ENCODE data around the gene SMAD6.
A peak's percentile ranks its signal among the peaks of the same experiment; 100 is the strongest.
"Not testable (repeated sequence)": the region's sequence is repeated elsewhere in the genome, so short reads cannot be mapped to it uniquely, and the experiment has no call there.

SMAD6 gene

DNA sequence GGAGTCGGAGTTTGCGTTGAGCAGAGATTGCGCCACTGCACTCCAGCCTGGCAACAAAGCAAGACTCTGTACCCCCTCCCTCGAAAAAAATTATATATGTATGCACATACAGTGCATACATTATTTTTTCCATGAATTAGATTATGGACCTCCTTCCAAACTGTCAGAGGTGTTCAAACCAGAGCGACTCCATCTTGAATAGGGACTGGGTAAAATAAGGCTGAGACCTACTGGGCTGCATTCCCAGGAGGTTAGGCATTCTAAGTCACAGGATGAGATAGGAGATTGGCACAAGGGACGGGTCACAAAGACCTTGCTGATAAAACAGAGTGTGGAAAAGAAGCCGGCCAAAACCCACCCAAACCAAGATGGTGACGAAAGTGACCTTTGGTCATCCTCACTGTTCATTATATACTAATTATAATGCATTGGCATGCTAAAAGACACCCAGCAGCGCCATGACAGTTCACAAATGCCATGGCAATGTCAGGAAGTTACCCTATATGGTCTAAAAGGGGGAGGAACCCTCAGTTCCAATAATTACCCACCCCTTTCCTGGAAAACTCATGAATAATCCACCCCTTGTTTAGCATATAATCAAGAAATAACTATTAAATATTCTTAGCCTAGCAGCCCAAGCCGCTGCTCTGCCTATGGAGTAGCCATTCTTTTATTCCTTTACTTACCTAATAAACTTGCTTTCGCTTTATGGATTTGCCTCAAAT lies 126.9 kb downstream of the SMAD6 start:
- not testable (repeated sequence) for DNase-seq

DNA sequence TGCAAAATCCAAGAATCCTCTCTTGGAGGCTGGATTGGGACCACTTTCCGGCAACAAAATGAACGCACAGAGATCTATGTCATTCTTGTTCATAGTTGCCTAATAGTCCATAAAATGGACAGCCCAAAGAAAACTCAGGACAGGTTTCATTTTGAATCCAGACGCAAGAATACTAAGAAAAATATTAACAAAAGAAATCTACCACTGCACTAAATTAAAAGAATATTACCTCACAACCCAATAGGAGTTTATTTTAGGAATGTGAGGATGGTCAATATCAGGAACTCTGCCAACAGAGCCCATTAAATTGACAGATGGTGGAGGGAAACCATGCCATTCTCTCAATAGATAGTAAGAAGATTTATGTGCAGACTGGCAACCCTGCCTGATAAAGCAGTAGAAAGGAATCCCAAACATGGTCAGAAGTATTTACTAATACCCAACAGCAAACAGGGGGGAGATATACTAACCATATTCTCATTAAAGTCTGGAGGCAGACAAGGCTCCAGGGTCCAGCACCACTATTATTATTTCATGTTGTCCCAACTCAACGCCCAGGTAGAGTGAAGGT lies 127.6 kb downstream of the SMAD6 start:
- peak in 1 of 2 experiments; percentile 31 for DNase-seq

DNA sequence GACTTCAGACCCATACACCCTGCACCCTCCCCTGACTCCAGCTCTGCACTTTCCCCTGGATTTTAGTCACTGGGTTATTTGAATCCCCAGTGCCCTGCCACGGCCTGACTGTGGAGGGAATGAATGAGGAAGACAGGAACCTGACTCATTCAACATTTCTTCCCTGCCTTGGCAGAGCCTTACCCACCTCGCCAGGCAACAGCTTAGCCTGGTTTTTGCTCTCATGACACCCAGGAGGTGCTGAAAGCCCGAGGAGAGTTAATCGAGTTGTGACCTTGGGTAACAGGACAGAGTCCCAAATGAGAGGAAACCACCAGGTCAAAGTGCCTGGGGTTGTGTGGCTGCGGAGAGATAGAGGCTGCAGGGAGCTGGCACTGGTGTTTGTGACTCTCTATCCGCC lies 128.3 kb downstream of the SMAD6 start:
- no peak for DNase-seq

DNA sequence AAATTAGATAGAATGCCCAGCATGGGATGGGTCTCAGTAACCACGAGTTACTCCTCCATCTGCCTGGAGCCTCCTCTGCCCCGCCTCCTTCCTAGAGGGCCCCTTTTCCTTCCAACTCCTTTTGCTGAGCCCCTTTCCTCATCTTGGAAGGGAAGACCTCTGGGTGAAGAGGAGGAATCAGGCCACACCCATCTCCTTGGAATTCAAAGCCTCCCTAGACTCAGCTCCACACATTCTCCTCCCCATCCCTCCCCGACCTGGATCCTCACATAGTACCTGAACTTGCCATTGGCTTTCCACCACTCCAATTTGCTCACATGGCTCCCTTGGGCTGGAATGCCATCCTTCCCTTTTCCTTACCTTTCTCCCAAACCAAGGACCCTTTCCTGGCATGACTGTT lies 128.8 kb downstream of the SMAD6 start:
- DNase-seq, result no peak

DNA sequence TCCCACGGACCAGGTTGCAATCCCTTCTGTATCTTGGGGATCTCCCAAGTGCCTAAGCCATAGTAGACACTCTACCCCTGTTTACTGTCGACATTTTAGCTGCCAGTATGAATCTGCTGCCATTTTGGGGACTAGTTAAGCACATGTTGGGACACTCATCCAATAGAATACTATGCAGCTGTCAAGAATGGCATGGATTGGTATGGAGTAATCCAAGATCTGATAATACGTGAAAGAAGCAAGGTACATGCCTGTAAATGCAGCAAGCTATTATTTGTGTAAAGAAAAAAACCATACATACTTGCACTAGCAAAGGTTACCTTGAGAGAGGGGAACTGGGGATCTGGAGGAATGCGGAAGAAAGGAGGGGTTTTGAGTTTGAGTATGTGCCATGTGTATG lies 129.3 kb downstream of the SMAD6 start:
- no peak for DNase-seq

DNA sequence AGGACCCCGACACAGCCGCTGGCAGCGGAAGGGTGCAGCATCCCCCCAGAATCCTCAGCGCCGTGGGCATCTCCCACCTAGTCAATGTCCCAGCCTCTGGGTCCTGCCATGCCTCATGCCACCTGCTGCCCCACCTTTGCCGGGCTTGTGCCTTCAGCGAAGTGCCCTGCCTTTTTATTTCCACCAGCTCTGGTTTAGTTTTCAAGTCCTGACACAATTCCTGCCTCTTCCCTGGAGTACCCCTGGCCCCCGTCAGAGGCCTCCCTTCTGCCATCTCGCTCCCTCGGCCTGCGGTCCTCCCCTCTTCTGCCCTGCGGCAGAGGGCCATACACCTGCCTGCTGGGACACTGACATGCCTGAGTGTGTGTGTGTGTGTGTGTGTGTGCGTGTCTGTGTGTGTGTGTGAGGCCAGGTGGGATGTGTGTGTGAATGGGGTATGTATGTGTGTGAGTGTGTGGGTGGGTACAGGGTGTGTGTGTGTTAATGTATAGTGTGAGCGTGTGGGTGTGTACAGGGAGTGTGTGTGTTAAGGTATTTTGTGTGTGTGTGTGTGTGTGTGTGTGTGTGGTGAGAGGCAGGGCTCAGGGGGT lies 129.9 kb downstream of the SMAD6 start:
- no peak for DNase-seq

All from NCI-H446 (cell line).